ENCODE results near the gene DLX5.
"Not testable (repeated sequence)": the region's sequence is repeated elsewhere in the genome, so short reads cannot be mapped to it uniquely, and the experiment has no call there.

DLX5 gene

GRCh38 chr7:97024209-97025129, at the start of gene DLX5:
Gene DLX5 (minus strand): TSS chr7:97024831. CDS start chr7:97024623, 208 bp downstream.
- DNase-seq: peak; percentile 64

DNA sequence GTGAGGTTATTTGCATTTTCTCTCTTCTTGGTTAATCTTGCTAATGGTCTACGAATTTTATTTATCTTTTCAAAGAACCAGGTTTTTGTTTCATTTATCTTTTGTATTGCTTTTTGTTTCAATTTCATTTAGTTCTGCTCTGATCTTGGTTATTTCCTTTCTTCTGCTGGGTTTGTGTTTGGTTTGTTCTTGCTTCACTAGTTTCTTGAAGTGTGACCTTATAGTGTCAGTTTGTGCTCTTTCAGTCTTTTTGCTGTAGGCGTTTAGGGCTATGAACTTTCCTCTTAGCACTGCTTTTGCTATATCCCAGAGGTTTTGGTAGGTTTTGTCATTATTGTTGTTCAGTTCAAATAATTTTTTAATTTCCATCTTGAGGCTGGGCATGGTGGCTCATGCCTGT, 47.4 kb upstream of the DLX5 start:
- not testable (repeated sequence) for DNase-seq

DNA sequence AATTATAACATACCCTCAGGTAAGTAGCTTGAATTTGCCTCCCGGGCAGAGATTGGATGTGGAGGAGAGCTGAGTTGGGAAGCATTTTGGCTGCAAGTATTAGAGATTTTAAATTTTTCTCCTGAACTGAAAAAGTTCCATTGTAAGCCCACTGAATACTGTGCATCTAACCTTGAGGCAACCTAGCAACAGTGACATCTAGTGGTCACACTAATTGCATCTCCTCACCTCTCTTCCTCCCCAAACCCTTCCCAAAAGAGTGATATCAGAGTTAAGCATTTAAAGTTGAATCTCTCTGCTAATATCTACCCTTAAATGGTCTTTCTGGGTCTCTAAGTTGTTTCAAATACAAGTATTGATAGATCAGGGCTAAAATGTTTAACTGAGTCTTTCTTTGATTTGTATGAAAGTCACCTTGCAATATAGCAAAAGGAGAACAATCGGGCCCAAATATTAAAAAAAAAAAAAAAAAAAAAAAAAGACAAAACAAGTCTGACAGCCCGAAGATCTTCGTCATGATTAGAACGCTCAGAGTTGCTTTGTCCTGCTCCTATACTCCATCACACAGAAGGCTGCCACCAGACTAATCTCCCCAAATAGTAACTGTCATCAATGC, 40.4 kb upstream of the DLX5 start:
- no peak for DNase-seq

- DNase-seq: no peak
Observed at GRCh38 chr7:97064020-97064419, 39.4 kb upstream of the DLX5 start.

- no peak for DNase-seq
Observed at GRCh38 chr7:97043281-97043680, 18.6 kb upstream of the DLX5 start.

DNA sequence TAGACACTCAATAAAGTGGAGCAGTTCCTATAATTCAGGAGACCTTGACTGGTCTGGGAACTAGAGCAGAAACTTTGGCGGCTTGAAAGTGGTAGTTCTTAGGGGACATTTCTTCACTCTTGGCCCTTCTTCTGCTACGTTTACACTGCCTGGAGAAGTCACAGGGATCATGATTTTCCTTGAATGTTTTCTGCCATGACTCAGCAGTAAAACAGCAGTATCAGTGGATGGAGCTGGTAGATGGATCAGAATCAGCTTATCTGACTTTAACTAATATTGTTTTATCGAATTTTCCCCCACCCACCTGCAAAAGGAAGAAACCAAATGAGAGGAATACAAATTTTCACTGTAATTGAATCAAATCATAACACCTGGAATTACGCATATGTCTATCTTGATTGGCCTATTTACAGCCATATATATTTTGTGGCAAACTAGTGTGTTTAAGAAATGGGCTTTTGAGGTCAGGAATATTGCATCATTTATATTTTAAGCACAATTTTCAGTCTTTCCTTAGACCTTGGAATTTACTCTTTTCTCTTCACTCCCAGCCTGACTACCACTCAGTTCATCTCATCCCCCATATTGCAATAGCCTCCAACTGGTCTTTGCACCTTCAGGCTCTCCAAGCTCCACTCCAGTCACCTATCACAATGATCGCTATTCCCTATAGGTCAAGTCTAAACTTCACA, 14.9 kb upstream of the DLX5 start:
- DNase-seq: no peak

GRCh38 chr7:97034213-97034852, 9.7 kb upstream of the DLX5 start:
- DNase-seq: not testable (repeated sequence)

- DNase-seq: peak; percentile 40
Observed at GRCh38 chr7:97027427-97028234, 3.0 kb upstream of the DLX5 start.

- DNase-seq: no peak
Observed at GRCh38 chr7:97026715-97027426, 2.2 kb upstream of the DLX5 start.

DNA sequence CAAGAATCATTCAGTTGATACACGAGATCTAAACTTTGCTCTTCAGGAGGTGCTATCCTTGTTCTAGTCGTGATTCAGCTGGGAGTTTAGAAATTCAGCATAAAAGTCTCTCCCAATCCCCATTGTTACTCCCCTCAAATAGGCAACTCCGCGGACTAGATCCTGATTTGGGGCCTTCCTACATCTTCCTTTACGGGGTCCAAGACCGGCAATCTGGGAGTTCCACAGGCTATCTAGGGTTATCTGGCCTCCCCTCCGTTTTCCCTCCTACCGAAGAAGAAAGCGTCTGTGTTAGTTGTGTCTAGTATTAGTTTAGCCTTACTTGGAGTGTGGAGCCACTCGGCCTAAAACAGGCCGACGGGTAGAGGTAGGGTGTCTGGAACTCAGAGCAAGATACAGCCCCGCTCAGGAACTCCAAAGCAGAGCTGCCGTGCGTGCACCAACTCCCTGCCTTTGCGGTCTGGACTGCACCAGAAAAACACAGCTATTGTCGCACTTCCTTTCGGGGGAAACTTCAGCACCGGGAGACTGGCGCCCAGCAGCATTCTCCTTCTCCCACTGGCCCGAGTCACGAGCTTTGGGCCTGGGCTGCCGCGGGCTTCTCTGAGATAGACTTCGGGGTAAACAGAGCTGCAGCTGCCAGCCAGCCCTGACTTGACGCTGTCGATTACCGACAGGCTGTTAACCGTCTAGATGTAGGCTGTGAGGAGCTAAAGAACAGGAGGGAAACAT, 1.5 kb upstream of the DLX5 start:
- no peak for DNase-seq

DNA sequence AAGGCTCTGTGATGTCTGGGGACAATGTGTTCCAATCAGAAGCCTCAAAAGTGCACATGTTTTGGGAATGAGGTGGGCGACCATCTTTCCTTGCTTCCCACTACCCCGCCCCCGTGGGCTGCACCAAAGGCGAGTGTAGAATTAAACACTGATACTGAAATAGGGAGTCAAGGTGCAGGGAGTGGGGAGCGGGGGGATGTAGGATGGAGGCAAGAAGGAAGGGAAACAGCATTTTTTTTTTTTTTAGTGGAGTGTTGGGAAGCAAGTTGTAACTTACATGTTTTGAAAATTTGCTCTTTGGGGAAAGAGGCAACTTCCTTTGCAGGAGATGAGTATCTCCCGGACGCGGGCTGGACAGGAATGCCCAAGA, 484 bp upstream of the DLX5 start:
- DNase-seq: no peak

- DNase-seq: no peak
Observed at GRCh38 chr7:97022491-97023306, 1.9 kb downstream of the DLX5 start.

- DNase-seq: no peak
Observed at GRCh38 chr7:97021747-97022490, 2.7 kb downstream of the DLX5 start.

DNA sequence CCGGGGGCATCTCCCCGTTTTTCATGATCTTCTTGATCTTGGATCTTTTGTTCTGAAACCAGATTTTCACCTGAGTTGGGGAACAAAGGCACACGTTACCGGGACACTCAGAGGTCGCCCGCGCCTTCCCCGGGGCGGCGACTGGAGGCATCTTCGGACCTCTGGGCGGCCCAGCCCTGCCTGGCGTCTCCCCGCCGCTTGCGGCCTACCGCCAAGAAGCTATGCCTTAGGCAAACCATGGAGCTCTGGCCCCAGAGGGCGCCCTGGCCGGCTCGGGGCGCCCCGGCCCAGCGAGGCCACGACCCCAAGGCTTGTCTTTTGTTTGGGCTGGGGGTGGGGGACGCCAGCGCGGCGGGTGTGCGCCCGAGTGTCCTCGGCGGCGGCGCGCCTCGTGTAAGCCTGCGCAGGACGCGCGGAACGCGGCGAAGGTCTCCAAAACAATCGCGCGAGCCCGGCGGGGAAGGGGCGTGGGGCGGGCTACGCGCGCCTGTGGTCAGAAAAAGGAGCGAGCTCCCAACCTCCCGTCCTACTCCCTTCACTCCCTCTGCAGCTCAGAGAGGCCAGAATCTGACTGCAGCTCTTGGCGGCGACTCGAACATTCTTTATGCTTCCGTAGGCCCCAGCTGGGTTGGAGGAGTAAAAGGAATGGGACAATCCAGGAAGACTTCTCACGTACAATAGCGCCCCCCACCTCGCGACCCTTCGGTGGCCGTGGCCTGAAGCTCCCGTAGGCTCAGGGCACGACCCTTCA, 3.5 kb downstream of the DLX5 start:
- DNase-seq: no peak

GRCh38 chr7:97020601-97020995, 4.0 kb downstream of the DLX5 start:
- no peak for DNase-seq

DNA sequence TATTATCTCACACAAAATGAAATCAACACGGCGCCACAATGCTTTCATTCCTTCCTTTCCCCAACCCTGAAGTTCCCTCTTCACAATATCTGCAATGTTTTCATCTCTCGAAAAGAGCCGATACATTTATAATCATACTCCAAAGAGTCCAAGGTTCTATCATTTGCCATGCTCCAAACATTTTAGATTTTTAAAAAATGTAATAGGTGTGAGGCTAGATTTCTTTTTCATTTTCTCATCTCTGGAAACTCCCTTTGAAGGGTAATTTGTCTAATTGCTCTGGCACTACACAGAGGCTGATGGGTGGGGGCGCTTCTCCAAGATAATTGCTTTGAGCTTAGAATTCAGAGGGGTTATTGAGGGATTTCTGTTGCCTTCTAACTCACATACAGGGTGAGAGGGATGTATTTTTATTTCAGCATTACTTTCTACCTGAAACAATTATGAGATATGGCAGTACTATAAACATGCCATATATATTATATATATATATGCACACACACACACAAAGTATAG, 4.9 kb downstream of the DLX5 start:
- DNase-seq: no peak

- no peak for DNase-seq
Observed at GRCh38 chr7:97018791-97019531, 5.7 kb downstream of the DLX5 start.
